Measurements from ENCODE around the gene IDI2.

DNA sequence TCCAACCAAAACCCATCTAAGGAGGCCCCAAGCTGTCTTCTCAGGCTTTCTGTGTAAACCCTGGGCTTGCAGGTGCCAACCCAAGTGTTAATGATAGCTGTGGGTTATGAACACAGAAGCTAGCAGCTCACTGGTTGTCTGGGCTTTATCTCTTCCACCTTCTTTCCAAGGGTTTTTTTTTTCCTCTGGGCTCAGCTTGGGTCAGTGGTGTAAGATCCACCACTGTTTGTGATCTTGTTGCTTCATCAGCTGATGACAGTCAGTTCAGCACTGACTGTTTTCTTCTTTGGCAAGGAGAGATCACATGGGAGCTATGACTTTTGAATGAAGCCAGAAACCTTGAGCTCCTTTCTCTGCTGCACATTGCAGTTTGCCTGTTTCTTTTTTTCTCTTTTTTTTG is 32.8 kb downstream of the IDI2 start:
- no peak for TF ChIP-seq CTCF (IDR thresholded peaks at IDR 0.05)
- TF ChIP-seq POLR2A (IDR thresholded peaks at IDR 0.05): no peak

All from thyroid gland (tissue), 4 donors.